22Rv1 (cell line): ENCODE measurements around the gene BPIFB2.

ENCODE experiments used
- ZFX ChIP-seq: fragments of 450-650 bp; IDR thresholded peaks from 2 replicates; pipeline ENCODE4 v1.6.1; 2017; ENCODE audit warnings: antibody characterized with exemption, borderline replicate concordance
- TF ChIP-seq, protein P1 (sequence below): fragments of 450-650 bp; IDR thresholded peaks from 2 replicates; pipeline ENCODE4 v1.5.1; 2017; ENCODE audit warnings: mild to moderate bottlenecking

GRCh38 chr20:33042430-33042829, 34.9 kb downstream of the BPIFB2 start:
- TF ChIP-seq, protein P1, sequence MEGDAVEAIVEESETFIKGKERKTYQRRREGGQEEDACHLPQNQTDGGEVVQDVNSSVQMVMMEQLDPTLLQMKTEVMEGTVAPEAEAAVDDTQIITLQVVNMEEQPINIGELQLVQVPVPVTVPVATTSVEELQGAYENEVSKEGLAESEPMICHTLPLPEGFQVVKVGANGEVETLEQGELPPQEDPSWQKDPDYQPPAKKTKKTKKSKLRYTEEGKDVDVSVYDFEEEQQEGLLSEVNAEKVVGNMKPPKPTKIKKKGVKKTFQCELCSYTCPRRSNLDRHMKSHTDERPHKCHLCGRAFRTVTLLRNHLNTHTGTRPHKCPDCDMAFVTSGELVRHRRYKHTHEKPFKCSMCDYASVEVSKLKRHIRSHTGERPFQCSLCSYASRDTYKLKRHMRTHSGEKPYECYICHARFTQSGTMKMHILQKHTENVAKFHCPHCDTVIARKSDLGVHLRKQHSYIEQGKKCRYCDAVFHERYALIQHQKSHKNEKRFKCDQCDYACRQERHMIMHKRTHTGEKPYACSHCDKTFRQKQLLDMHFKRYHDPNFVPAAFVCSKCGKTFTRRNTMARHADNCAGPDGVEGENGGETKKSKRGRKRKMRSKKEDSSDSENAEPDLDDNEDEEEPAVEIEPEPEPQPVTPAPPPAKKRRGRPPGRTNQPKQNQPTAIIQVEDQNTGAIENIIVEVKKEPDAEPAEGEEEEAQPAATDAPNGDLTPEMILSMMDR, result no peak
- no peak for TF ChIP-seq ZFX
